SK-N-SH (cell line): Measurements from ENCODE around the gene WNK2.
"Not testable (repeated sequence)": the region's sequence is repeated elsewhere in the genome, so short reads cannot be mapped to it uniquely, and the experiment has no call there.

Source experiments
- JUND ChIP-seq: IDR thresholded peaks from 2 replicates; pipeline ENCODE4 v1.4.0; 2012
- RCOR1 ChIP-seq: fragments of 150-350 bp; IDR thresholded peaks from 2 replicates; pipeline ENCODE4 v1.6.1; 2017; ENCODE audit warnings: antibody characterized with exemption, low read length
- TAF1 ChIP-seq: IDR thresholded peaks from 2 replicates; pipeline ENCODE4 v1.6.1; 2012; ENCODE audit warnings: low read depth, mild to moderate bottlenecking, low read length, moderate library complexity, borderline replicate concordance
- TF ChIP-seq, protein P1 (sequence below): fragments of 200-600 bp; sonication (generic); IDR thresholded peaks from 2 replicates; pipeline ENCODE4 v1.6.1; 2017; ENCODE audit warnings: antibody characterized with exemption, mild to moderate bottlenecking, moderate library complexity
- TF ChIP-seq, protein P2 (sequence below): IDR thresholded peaks from 2 replicates; pipeline ENCODE4 v1.6.1; 2012; ENCODE audit warnings: mild to moderate bottlenecking, low read depth, low read length, moderate library complexity

GRCh38 chr9:93353413-93354310 is 169.7 kb downstream of the WNK2 start:
- not testable (repeated sequence) for TF ChIP-seq JUND, RCOR1, TAF1
- TF ChIP-seq, protein P1, sequence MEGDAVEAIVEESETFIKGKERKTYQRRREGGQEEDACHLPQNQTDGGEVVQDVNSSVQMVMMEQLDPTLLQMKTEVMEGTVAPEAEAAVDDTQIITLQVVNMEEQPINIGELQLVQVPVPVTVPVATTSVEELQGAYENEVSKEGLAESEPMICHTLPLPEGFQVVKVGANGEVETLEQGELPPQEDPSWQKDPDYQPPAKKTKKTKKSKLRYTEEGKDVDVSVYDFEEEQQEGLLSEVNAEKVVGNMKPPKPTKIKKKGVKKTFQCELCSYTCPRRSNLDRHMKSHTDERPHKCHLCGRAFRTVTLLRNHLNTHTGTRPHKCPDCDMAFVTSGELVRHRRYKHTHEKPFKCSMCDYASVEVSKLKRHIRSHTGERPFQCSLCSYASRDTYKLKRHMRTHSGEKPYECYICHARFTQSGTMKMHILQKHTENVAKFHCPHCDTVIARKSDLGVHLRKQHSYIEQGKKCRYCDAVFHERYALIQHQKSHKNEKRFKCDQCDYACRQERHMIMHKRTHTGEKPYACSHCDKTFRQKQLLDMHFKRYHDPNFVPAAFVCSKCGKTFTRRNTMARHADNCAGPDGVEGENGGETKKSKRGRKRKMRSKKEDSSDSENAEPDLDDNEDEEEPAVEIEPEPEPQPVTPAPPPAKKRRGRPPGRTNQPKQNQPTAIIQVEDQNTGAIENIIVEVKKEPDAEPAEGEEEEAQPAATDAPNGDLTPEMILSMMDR = not testable (repeated sequence)
- TF ChIP-seq, protein P2, sequence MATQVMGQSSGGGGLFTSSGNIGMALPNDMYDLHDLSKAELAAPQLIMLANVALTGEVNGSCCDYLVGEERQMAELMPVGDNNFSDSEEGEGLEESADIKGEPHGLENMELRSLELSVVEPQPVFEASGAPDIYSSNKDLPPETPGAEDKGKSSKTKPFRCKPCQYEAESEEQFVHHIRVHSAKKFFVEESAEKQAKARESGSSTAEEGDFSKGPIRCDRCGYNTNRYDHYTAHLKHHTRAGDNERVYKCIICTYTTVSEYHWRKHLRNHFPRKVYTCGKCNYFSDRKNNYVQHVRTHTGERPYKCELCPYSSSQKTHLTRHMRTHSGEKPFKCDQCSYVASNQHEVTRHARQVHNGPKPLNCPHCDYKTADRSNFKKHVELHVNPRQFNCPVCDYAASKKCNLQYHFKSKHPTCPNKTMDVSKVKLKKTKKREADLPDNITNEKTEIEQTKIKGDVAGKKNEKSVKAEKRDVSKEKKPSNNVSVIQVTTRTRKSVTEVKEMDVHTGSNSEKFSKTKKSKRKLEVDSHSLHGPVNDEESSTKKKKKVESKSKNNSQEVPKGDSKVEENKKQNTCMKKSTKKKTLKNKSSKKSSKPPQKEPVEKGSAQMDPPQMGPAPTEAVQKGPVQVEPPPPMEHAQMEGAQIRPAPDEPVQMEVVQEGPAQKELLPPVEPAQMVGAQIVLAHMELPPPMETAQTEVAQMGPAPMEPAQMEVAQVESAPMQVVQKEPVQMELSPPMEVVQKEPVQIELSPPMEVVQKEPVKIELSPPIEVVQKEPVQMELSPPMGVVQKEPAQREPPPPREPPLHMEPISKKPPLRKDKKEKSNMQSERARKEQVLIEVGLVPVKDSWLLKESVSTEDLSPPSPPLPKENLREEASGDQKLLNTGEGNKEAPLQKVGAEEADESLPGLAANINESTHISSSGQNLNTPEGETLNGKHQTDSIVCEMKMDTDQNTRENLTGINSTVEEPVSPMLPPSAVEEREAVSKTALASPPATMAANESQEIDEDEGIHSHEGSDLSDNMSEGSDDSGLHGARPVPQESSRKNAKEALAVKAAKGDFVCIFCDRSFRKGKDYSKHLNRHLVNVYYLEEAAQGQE = not testable (repeated sequence)
